UCSD-AML1 (cell line): ENCODE results near the gene PDIA2.

Experiments
- DNase-seq: peaks from one replicate; lab custom pipeline; 2025; ENCODE audit not compliant: unreplicated experiment; lab: John Stamatoyannopoulos, UW

PDIA2 gene

GRCh38 chr16:296806-297510 is 14.0 kb downstream of the PDIA2 start:
- no peak for DNase-seq

- no peak for DNase-seq
Observed at GRCh38 chr16:297832-298231, 14.9 kb downstream of the PDIA2 start.

GRCh38 chr16:301235-301634 is 18.3 kb downstream of the PDIA2 start:
- no peak for DNase-seq

GRCh38 chr16:301950-302349 is 19.0 kb downstream of the PDIA2 start:
- DNase-seq: no peak

- DNase-seq: peak; percentile 45
Observed at GRCh38 chr16:303760-304505, 21.0 kb downstream of the PDIA2 start.

- DNase-seq: no peak
Observed at GRCh38 chr16:305916-306626, 23.1 kb downstream of the PDIA2 start.

GRCh38 chr16:306911-307370 is 24.0 kb downstream of the PDIA2 start:
- DNase-seq: no peak

GRCh38 chr16:307691-308312 is 24.8 kb downstream of the PDIA2 start:
- DNase-seq: peak; percentile 42

GRCh38 chr16:309476-309875 is 26.5 kb downstream of the PDIA2 start:
- DNase-seq: peak; percentile 29

GRCh38 chr16:311725-312124 is 28.8 kb downstream of the PDIA2 start:
- no peak for DNase-seq

- no peak for DNase-seq
Observed at GRCh38 chr16:314351-314750, 31.4 kb downstream of the PDIA2 start.

- DNase-seq: no peak
Observed at GRCh38 chr16:314795-315299, 31.9 kb downstream of the PDIA2 start.

- no peak for DNase-seq
Observed at GRCh38 chr16:316741-317464, 33.9 kb downstream of the PDIA2 start.

- no peak for DNase-seq
Observed at GRCh38 chr16:317583-317982, 34.6 kb downstream of the PDIA2 start.

GRCh38 chr16:318628-319027 is 35.7 kb downstream of the PDIA2 start:
- no peak for DNase-seq

GRCh38 chr16:320206-320605 is 37.2 kb downstream of the PDIA2 start:
- DNase-seq: no peak

- no peak for DNase-seq
Observed at GRCh38 chr16:321532-321931, 38.6 kb downstream of the PDIA2 start.

- DNase-seq: no peak
Observed at GRCh38 chr16:322476-323143, 39.6 kb downstream of the PDIA2 start.

GRCh38 chr16:324201-324450 is 41.2 kb downstream of the PDIA2 start:
- DNase-seq: no peak
